ENCODE data around the gene SGMS1.

Gene SGMS1

GRCh38 chr10:50421026-50421719 lies 202.6 kb downstream of the SGMS1 start:
- no peak for DNase-seq (ENCODE audit: low read depth)

GRCh38 chr10:50420196-50420595 lies 203.6 kb downstream of the SGMS1 start:
- DNase-seq (ENCODE audit: low read depth), result no peak

DNA sequence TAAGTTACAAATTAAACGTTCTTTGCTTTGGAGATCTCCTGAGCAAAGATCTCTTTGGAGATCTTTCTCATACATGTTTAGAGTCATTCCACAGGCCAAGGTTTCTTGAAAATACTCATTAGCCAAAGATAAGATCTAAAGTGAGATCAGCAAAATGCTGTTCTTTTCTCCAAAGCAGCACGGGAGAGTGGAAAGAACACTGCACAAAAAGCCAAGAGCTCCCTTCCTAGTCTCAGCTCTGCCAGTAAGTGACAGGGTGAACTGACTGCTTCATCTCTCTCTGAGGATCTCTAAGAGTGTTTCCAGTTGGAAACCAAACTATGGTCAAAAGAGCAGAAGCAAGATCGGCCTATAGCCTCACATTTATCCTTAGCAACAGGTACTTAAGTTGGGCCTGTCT lies 204.0 kb downstream of the SGMS1 start:
- no peak for DNase-seq (ENCODE audit: low read depth)

GRCh38 chr10:50419091-50419490 lies 204.7 kb downstream of the SGMS1 start:
- no peak for DNase-seq (ENCODE audit: low read depth)

GRCh38 chr10:50417886-50418830 lies 205.6 kb downstream of the SGMS1 start:
- DNase-seq (ENCODE audit: low read depth), result peak; percentile 75

GRCh38 chr10:50417486-50417885 lies 206.3 kb downstream of the SGMS1 start:
- DNase-seq (ENCODE audit: low read depth), result no peak

DNA sequence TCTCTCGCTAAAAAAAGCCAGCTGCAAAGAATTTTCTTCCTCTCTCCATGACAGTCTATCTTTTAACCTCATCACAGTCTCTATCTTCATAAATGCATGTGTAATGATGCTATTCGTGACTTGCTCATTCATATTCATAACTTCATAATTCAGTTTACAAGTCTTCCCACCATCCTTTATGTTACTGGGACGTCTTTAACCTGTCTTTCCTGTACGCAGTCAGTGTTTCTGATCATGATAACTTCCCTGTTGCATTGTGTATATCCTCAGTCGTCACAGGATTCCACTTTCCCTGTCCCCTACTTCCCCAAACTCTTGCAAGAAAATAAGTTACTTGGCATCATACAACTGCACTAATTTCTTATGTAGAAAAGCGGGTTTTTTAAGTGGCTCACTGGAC lies 206.9 kb downstream of the SGMS1 start:
- no peak for DNase-seq (ENCODE audit: low read depth)

- no peak for DNase-seq (ENCODE audit: low read depth)
Observed at GRCh38 chr10:50416181-50416824, 207.5 kb downstream of the SGMS1 start.

- no peak for DNase-seq (ENCODE audit: low read depth)
Observed at GRCh38 chr10:50415292-50415691, 208.5 kb downstream of the SGMS1 start.

GRCh38 chr10:50410066-50410811 lies 213.5 kb downstream of the SGMS1 start:
- no peak for DNase-seq (ENCODE audit: low read depth)

GRCh38 chr10:50407076-50407801 lies 216.5 kb downstream of the SGMS1 start:
- DNase-seq (ENCODE audit: low read depth), result no peak

GRCh38 chr10:50406457-50407070 lies 217.2 kb downstream of the SGMS1 start:
- DNase-seq (ENCODE audit: low read depth), result no peak

DNA sequence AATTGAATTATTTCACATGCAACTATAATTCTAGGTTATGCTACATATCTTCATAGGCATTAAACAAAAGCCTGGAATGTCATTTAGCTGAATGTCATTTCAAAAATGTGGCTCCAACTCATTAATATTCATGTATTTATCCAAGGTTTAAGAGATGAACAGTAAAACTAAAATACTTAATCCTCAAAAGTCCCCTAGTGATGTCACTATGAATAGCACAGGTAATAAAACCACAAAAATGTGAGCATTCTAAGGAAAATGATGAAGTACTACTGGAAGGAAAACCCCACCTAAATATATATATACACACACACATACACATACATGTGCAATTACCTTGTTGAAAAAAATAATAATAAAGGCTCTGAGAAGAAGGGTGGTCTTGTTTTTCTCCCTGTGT lies 218.0 kb downstream of the SGMS1 start:
- no peak for DNase-seq (ENCODE audit: low read depth)

DNA sequence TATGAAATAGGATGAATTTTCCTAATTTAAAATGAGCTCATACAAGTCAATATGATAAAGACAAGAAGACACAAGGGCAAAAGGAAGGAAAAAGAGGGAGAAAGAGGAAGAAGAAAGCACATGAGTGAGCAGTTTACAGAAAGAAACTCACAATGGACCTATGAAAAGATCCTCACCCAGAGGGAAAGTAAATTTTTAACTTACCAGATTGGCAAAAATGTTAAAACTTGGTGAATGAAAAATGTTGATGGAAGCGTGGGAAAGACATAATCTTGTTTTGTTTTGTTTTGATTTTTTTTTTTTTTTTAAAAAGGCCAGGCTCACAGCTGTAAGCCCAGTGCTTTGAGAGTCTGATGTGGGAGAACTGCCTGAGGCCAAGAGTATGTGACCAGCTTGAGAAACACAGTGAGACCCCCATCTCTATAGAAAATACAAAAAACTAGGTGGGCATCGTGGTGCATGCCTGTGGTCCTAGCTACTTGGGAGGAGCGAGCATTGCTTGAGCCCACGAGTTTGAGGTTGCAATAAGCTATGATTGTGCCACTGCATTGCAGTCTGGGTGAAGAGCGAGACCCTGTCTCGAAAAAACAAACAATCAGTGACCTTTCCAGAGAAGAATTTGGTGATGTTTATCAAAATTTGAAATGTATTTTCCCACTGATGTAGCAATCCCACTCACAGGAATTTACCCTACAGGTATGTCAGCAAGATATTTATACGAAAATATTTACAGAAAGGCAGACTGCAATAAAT lies 219.6 kb downstream of the SGMS1 start:
- no peak for DNase-seq (ENCODE audit: low read depth)

DNA sequence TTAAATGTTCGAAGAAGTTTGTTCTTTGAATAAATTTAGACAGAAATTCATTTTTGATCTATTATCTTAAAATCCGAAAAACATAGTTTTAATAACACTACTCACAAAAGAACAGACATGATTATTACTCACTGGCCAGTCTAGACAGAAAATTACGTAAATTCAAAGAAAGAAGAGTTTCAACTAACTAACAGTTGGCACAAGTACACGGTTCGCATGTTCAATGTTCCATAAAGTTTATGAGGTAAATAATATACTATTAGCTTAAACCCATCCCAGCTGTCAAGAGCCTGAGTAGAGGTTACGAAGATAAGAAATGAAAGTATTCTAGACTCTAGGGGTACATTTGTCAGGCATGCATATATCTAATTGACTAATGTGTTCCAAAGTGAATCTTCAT lies 220.7 kb downstream of the SGMS1 start:
- DNase-seq (ENCODE audit: low read depth), result no peak

DNA sequence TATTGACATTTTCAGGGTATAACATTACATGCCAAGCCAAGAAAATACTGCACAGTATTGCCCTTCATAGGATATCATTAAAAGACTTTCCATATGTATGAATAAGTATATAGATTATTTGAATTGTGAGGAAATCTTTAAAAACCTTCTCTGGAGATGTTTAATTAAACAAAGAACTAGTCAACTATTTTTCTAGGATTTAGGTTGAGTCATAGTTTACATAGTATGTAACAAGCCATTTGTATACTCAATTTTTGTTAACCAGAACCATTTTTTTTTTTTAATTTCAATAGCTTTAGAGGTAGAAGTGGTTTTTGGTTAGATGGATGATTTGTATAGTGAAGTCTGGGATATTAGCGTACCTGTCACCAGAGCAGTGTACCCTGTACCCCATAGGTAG lies 221.3 kb downstream of the SGMS1 start:
- DNase-seq (ENCODE audit: low read depth), result no peak

DNA sequence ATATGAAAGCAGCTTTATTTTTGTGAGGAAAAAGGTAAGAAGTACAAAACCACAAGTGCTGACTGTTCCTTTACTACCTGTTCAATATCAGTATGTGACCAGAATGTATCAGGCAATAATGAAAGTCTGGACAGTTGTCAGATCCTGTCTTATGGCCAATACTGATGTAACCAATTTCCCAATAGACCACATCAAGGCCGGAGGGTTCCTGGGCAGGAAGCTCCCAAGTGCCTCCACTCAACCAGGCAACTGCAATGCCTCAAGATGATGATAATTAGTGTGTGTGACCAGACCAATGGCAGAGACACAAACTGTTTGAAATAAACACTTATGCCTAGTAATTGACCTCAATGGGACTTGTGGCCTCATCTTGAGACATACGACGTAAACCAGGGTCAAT lies 223.1 kb downstream of the SGMS1 start:
- no peak for DNase-seq (ENCODE audit: low read depth)

DNA sequence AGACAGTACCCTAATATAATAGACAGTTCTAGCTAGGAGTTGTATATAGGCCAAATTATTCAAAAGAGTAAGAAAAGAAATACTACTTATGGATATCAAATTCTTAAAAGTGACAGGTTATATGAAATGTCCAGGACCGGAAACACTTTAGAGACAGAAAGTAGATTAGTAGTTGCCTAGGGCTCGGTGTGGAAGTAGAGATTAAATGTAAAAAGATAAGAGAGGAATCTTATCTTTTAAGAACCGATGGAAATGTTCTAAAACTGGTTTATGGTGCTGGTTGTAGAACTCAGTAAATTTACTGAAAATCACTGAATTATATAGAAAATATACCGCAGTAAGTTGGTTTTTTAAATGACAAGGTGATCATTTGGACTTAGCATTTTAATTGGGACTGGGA lies 224.9 kb downstream of the SGMS1 start:
- no peak for DNase-seq (ENCODE audit: low read depth)

DNA sequence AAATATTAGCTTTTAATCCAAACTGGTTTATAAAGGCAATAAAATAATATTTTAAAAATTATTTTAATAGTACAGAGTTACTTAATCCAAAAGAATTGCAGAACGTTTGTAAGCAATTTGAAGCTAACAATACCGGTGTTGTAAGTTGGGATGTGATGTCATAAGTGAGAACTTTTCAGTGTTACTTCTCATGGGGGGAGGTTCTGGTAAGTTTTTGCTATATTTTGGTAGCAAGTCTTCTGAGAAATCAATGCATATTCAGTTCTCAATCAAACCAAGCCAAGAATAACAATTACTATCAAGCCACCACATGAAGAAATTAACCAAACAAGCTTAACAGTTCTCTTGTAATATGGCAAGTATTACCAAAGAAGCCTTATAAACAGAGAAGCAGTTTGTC lies 225.4 kb downstream of the SGMS1 start:
- no peak for DNase-seq (ENCODE audit: low read depth)

Measured in GM04503 (cell line).